T-helper 22 cell (primary cell): ENCODE results near the gene MYO9A.
"Not testable (repeated sequence)": the region's sequence is repeated elsewhere in the genome, so short reads cannot be mapped to it uniquely, and the experiment has no call there.

Source experiments
- DNase-seq: peaks from one replicate; pipeline ENCODE4 v3.0.0-alpha.2; 2020; ENCODE audit warnings: low read depth

MYO9A gene

DNA sequence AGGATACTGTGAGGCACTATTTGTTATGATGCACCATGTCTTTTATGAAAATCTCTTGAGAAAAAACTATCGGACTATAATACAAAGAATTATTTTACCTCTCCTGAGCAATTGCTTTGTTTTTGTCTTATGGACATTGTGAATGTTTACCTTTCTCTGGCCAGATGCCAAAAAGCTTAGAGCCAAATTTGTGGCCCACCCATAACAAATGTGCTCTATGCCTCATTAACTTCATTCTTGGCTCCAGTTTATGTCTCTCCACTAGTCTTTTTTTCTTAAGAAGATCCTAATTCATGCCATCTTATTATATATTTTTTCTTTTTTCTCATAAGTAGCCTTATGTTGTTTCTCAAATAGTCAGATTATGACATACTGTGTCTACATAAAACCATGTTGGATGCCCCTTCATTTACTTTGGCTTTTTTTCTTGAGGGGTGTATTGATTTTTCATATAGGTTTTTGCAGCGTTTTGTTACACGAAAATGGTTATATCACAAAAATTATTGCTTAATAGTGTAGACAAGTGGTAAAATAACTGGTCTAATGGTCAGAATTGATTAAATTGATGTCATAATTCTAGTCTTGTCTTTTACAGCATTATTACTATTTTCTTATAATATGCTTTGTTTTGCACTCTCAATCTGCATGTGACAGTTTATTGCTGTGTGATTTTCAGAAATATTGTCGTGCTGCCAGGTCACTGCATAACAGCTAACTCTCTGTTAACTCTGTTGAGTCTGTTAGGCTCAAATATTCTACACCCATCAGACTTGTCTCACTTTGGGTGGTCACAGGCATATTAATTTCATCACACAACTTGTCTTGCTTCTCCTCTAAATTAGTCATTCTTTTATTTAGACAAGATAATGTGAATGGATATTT, 18.5 kb upstream of the MYO9A start:
- no peak for DNase-seq

GRCh38 chr15:72135719-72136118, 17.8 kb upstream of the MYO9A start:
- no peak for DNase-seq

- DNase-seq = no peak
These were observed 15.3 kb upstream of the MYO9A start for GRCh38 chr15:72133211-72133610.

- no peak for DNase-seq
These were observed 14.0 kb upstream of the MYO9A start for GRCh38 chr15:72131922-72132321.

- no peak for DNase-seq
These were observed 12.3 kb upstream of the MYO9A start for GRCh38 chr15:72130272-72130671.

- no peak for DNase-seq
These were observed 10.4 kb upstream of the MYO9A start for GRCh38 chr15:72128359-72128758.

GRCh38 chr15:72127724-72128322, 9.9 kb upstream of the MYO9A start:
- DNase-seq = no peak

GRCh38 chr15:72124218-72124617, 6.3 kb upstream of the MYO9A start:
- DNase-seq = no peak

GRCh38 chr15:72117486-72118016, 399 bp downstream of the MYO9A start:
- peak; percentile 63 for DNase-seq

DNA sequence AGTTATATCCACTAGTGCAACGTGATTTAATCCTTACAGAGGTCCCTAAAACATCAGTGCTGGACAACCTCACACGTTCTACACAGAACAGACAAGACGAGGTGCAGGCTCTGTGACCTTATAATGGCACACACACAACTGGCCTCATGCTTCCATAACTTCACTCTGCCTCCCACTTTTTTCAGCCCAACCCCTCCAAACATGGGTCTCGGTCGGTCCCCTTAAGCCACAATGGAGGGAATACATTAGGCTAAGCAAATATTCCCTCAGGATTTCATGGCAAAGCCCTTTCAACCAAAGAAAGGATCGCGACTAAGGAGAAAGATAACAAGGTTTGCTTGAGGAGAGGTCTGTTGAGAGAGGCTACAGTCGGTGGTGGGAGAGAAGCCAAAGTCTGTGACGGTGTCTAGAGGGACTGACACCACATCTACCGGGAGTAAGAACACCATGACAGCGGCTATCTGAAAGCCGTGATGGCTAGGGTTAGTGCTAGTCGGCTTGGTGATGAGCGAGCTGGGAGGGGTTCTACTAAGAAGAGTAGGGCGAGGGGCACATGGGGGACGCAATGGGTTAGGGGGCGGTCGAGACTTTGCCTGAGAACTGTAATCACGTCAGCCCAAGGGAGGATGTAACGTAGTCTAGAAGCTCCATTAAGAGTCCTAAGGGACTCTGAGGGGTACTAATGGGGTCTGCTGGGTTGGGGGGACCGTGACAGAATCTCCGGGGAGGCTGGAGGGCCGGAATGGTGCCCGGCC, 1.0 kb downstream of the MYO9A start:
- DNase-seq = no peak

GRCh38 chr15:72113347-72114031, 4.5 kb downstream of the MYO9A start:
- no peak for DNase-seq

GRCh38 chr15:72112805-72113204, 5.1 kb downstream of the MYO9A start:
- DNase-seq = no peak

- no peak for DNase-seq
These were observed 5.8 kb downstream of the MYO9A start for GRCh38 chr15:72112116-72112515.

DNA sequence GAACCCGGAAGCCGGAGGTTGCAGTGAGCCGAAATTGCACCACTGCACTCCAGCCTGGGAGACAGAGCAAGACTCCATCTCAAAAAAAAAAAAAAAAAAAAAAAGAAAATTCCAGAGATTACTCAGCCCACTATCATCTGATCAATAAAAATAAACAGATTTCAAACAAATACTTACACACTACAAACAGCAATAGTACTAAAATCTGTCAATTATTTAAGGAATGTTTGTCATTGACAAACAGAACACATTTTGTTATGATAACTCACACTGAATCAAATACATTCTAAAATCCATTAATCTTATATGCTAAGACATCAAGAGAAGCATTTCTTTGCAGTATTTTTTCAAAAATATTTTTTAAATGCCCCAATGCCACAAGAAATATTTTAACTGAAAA, 7.6 kb downstream of the MYO9A start:
- DNase-seq = no peak

DNA sequence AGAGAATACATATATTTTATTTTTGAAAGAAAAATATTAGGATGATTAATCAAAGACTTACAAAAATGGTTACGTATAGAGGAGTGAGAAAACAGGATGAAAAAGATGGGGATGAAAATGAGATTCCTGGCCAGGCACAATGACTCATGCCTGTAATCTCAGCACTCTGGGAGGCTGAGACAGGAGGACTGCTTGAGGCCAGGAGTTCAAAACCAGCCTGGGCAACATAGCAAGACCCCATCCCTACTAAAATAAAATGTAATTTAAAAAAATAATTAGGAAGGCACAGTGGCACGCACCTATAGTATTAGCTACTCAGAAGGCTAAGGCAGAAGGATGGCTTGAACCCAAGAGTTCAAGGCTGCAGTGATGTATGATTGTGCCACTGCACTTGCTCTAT, 11.9 kb downstream of the MYO9A start:
- DNase-seq = no peak

DNA sequence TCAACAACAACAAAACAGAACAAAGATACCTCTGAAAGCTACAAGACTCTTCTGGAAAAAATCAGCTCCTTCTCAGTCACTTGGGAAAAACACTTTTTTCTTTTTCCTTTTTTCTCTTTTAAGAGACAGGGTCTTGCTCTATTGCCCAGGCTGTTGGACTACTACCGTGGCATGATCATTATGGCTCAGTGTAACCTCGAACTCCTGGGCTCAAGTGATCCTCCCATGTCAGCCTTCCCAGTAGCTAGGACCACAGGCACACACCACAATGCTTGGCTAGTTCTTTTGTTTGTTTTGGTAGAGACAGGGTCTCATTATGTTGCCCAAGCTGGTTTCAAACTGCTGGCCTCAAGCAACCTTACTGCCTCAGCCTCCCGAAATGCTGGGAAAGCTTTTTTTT, 12.8 kb downstream of the MYO9A start:
- DNase-seq = no peak

DNA sequence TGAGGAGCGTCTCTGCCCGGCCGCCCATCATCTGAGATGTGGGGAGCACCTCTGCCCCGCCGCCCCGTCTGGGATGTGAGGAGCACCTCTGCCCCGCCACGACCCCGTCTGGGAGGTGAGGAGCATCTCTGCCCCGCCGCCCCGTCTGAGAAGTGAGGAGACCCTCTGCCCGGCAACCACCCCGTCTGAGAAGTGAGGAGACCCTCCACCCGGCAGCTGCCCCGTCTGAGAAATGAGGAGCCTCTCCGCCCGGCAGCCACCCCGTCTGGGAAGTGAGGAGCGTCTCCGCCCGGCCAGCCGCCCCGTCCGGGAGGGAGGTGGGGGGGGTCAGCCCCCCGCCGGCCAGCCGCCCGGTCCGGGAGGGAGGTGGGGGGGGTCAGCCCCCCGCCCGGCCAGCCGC, 17.4 kb downstream of the MYO9A start:
- DNase-seq = not testable (repeated sequence)

DNA sequence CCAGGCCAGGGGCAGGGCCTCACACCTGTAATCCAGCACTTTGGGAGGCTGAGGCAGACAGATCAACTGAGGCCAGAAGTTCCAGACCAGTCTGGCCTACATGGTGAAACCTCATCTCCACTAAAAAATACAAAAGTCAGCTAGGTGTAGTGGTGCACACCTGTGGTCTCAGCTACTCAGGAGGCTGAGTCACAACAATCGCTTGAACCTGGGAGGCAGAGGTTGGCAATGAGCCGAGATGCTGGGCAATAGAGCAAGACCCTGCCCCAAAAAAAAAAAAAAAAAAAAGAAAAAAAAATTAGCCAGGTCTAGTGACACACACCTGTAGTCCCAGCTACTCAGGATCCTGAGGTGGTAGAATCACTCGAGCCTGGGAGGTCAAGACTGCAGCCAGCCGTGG, 18.8 kb downstream of the MYO9A start:
- no peak for DNase-seq

GRCh38 chr15:72098040-72098439, 19.9 kb downstream of the MYO9A start:
- no peak for DNase-seq

DNA sequence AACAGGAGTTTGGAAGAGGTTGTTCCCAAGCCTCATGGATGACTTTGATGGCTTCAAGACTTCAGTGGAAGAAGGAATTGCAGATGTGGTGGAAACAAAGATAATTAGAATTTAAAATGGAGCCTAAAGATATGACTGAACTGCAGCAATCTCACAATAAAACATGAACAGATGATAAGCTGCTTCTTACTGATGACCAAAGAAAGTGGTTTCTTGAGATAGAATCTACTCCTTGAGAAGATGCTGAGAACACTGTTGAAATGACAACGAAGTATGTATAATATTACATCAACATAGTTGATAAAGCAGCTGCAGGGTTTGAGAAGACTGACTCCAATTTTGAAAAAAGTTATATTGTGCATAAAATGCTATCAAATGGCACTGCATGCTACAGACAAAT, 21.2 kb downstream of the MYO9A start:
- no peak for DNase-seq

DNA sequence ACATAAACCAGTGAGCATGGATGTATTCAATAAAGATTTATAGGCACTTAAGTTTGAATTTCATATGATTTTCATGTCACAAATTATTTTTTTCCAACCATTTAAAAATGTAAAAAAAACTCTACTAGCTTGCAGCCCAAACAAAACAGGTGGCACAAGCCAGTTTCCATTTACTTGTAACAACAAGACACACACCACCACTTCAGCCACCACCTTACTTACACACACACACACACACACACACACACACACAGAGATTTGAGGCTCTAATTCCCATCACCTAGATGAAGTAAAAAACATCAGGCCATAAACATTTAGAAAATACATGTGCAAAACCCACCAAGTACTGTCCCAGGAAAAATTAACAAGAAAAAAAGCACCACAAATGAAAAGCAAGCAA, 25.3 kb downstream of the MYO9A start:
- no peak for DNase-seq

- DNase-seq = no peak
These were observed 25.9 kb downstream of the MYO9A start for GRCh38 chr15:72092006-72092405.
